ENCODE measurements around the gene PRKG2.

The PRKG2 gene

DNA sequence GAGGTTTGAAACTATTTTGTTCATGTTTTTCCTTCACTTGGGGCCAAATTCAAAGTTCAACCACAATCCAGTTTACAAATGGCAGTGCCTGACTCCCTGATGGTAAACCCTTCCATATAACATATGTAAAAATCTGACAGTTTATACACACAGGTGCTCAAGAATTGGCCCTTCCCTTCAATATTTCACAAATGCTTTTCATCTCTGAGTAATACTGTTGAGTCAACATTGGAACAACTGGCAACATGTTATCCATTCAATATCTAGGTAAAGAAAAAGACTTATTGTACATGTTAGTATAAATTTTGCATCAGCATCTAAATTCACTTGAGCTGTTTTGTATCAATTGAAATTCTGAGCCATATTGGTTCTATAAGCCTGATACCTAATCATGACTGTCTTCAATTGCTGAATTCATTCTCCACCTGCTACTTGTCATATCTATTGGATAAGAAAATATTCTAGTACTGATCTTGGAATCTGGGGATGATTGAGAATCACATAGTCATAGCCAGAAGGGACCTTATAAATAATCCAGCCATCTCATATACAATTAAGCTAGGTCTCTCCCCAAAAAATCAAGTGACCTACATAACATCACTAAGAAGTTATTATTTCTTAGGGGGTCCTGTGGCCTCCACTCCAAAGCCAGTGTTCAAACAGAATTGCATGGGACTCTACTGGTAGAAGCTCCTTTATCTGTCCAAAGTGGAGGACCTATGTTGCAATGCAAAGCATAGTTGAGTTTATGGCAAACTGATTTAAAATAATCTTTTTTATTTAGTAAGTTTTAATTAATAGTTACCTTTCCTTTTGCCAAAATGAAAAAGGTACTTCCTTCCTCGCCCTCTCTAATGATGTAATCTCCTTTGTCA, 61.9 kb downstream of the PRKG2 start:
- DNase-seq, result no peak

DNA sequence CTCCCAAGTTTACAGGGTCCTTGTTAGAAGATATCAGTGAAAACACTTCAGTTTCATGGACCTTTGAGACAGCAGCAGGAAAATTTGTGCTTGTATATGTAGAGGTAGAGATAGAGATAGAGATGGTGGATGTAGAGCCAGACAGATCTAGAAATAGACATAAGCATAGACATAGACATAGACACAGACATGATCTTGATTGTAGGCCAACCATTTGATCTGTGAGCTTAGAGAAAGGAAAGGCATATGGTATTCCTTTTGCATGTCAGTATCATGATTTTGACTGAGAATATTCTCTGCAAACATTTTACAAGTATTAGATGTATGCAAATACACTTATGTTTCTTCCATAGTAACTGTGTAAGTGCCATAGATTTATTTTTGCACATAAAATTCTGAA, 65.0 kb downstream of the PRKG2 start:
- no peak for DNase-seq

DNA sequence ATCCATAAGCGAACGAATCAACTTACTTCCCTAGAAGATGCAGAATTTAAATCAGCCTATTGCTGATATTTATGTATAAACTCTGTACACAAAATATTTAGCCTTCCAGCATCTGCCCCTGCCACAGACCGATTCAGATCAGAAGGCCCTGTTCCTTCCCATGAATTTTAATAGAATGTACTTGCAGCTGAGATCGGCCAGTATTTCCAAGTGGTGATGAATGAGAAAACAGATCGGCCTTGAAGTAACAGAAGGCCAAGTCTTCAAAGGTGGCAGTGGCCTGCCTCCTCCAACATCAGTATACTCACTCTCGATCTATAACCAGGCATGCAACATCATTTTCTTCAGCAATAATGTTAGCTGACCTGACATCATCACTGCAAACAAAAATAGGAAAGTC, 66.4 kb downstream of the PRKG2 start:
- no peak for DNase-seq

DNA sequence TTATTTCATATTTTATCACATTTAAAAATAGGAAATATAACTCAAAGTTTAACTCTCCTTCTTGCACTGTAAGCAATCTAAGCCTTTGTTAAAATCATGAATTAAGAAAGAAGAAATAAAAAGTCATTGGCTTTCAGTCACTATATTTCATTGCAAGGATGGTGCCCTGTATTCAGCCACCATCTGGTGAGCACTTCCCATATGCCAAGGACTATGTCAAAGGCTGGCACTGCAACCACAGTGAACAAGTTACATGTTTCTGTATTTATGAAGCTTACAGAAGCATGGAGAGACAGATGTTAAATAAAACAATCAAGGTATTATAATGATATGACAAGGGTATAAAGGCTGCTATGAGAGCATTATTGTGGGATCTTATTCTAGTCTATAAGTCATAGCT, 68.6 kb downstream of the PRKG2 start:
- no peak for DNase-seq

DNA sequence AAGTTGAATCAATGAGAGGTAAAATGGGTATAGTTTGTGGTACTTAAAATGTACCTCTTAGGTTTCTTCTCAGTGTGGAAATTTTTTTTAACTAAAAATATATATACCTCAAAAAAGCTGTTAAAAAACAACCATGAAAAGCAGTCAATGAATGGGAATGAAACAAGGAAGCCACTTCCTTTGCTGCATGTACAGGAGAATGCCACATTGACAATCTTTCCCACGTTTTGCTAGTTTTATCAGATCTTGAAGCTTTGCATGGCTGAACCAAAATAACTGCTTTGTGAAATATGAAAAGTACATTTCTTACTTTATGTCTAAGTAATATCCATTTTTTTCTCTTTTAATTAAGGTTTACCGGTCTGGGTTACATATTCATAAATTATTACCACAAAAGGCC, 71.8 kb downstream of the PRKG2 start:
- DNase-seq, result no peak

DNA sequence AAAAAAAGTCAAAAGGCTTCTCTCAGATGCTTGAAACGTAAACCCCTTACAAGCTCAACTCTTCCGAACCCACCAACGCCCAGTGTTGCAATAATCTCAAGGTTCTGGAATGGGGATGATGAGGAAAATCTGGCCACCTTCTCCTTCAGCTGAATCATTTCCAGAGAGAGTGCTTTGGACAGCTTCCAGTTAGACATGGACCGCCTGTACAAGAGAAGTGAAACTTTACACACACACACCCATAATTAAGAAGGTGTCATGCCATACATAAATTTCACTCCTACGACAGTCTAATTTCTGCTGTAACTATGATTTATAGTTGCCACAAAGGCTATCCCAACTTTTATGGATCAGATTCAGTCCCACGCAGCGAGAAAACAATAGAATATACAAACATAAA, 72.3 kb downstream of the PRKG2 start:
- peak; percentile 6 for DNase-seq

DNA sequence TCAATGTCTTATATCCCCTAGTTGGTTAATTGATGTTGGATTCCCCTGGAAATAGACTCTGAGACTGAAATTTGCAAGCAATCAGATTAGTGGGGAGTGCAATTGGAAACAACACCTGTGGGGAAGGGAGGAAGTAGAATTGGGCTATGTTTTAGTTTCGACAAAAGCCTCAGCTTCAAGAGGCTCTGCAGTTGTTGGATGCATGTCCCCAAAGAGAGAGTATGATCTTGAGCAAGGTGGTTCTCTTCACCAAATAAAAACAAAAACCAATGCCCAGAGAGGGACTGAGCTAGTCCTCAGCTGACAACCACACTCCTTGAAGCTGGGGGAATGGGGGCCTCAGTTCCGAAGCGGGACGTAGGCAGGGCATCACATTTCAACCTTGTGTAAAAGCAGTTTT, 77.1 kb downstream of the PRKG2 start:
- no peak for DNase-seq

DNA sequence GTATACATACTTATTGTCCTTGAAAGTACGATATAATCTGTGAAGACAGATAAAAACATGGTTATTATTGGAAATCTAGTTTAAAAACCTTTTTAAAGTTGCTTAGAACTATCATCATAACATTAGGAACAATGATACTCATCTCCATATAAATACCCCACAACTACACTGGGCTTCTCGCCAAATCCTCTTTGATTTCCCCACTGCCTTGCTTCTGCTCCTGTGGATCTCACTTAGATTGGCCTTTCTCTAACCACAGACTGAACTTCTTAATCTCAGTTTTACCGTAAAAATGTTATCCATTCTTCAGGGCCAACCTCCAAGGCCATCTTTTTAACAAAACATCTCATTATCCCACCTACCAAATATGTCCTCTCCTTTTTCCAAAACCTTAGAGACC, 77.6 kb downstream of the PRKG2 start:
- no peak for DNase-seq

DNA sequence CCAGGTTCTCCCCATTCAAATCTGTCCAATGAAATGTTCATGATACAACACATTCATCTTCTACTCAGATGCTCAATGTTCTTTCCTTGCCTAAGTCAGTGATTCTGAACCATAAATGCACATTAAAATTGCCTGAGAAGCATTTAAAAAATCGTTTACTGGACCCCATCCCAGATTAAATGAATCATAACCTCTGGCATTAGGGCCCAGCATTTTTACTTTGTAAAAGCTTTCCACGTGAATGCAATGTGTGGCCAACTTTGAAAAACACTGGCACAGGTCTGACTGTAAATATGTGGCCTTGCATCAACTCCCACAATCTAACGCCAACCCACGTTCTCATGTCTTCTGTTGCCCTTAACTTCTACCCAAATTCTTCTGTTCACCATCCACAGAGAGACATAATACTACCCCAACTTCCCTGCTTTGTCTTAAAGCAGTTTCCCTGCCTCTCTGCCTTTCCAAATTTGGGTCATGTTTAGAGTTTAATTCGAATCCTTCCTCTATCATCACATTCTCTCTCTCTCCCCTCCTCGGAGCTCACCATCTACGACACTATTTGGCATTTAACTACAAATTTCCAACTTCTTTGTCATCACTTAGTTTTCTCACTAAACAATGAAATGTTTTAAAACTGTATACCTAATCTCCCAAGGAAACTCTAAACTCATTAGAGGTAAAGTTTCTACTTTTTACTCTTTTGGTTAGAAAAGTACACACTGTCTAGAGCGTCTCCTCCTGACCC, 78.7 kb downstream of the PRKG2 start:
- DNase-seq, result no peak

DNA sequence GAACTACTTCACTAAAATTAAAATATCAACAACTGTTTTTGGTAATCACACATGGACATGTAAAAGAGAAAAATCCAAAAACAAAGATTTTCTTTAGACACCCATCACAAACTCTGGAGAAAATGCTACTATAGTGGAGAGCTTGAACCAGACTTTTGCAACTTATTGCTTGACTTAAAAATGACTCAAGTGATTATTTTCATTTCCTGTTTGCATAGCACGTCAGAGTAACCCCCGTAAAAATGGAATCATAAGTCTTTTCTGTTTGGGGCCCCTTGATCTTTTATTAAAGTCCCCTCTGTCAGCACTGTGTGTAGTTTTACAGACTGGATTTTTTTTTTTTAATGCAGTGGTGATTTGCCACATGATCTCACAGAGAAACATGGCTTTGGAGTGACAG, 79.5 kb downstream of the PRKG2 start:
- no peak for DNase-seq

DNA sequence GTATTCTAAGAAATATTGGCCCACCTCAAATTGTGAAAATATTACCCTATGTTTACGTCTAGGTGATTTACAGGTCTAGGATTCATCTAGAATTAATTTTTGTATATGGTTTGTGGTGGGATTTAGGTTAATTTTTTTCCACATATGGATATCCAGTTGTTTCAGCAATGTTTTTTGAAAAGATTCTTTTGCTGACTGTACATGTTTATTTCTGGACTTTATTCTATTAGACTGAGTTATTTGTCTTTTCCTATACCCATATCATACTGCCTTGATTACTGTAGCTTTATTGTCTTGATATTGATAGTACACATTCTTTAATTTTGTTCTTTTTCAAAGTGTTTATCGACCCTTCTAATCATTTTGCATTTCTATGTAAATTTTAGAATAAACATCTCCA, 83.5 kb downstream of the PRKG2 start:
- no peak for DNase-seq

DNA sequence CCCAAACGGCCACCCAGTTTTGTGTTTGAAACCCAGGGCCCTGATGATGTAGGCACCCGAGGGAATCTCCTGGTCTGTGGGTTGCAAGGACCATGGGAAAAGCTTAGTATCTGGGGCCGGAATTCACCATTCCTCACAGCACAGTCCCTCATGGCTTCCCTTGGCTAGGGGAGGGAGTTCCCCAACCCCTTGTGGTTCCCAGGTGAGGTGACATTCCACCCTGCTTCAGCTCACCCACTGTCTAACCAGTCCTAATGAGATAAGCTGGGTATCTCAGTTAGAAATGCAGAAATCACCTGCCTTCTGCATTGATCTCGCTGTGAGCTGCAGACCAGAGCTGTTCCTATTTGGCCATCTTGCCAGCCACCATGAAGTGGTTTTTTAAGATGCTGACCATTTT, 84.0 kb downstream of the PRKG2 start:
- DNase-seq, result no peak

DNA sequence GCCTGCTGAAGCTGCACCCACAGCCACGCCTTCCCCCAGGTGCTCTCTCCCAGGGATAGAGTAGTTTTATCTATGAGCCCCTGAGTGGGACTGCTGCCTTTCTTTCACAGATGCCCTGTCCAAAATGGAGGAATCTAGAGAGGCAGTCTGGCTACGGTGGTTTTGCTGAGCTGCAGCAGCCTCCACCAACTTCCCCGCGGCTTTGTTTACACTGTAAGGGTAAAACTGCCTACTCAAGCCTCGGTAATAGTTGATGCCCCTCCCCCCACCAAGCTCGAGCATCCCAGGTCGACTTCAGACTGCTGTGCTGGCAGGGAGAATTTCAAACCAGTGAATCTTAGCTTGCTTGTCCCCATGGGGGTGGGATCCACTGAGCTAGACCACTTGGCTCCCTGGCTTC, 84.5 kb downstream of the PRKG2 start:
- no peak for DNase-seq

DNA sequence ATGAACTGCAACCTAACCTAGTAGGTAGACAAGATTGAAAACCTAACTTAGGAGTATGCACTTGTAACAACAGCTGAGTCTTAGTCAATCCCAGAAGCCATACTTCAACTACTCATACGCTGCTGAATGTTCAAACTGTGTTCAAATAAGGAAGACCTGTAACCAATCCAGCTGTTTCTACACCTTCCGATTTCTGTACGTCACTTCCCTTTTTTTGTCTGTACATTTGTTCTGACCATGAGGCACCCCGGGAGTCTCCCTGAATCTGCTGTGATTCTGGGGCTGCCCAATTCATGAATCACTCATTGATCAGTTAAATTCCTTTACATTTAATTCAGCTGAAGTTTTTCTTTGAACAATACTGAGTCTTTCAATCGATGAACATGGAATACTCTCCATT, 95.0 kb downstream of the PRKG2 start:
- peak; percentile 16 for DNase-seq

DNA sequence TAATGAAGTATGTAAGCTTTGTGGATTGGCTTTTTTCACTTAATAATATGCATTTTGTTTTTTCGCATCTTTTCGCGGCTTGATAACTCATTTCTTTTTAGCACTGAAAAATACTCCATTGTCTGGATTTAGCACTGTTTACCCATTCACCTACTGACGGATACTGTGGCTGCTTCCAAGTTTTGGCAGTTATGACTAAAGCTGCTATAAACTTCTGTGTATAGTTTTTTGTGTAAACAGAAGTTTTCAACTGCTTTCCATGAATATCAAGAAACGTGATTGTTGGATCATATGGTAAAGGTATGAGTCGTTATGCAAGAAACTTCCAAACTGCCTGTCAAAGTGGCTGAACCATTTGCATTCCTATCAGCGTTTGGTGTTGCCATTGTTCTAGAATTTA, 96.9 kb downstream of the PRKG2 start:
- DNase-seq, result no peak

DNA sequence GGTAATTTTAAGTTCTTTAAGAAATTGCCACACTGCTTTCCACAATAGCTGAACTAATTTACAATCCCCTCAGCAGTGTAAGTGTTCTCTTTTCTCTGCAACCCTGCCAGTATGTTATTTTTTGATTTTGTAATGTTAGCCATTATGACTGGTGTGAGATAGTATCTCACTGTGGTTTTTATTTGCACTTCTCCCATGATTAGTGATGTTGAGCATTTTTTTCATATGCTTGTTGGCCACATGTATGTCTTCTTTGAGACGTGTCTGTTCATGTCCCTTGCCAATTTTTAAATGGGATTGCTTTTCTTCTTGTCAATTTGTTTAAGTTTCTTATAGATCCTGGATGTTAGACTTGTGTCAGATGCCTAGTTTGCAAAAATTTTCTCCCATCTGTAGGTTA, 98.5 kb downstream of the PRKG2 start:
- no peak for DNase-seq

DNA sequence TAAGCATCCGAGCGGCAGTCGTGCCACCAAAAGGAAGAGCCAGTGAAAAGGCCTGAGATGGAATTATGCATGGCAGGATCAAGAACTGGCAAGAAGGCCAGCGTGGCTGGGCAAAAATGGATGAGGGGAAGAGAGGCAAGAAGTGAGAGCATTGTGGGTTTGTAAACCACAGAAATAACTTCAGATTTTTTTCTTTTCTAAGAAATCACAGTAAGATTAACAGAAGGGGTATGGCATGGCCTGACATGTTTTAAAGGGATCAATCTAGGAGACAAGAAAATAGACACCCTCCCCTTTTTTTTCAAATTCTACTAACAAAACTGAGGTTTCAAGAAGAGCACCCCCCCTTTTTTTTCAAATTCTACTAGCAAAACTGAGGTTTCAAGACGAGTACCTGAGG, 102.0 kb downstream of the PRKG2 start:
- no peak for DNase-seq

DNA sequence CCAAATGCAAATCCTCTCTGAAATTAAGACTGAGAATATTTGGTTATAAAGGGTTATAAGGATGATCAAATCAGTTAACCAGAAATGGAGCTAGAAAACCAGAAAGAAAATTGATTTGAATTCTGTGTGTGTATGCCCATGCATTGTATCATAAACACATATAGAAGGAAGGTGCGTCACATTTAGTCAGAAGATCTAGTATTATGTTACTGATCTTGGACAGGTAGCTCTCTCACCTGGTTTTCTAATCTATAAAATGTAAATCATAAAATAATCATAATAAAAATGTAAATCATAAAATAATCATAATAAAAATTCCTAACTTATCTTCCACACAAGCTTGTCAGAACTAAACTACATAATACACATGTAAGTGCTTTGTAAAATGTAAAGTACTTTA, 105.7 kb downstream of the PRKG2 start:
- no peak for DNase-seq

DNA sequence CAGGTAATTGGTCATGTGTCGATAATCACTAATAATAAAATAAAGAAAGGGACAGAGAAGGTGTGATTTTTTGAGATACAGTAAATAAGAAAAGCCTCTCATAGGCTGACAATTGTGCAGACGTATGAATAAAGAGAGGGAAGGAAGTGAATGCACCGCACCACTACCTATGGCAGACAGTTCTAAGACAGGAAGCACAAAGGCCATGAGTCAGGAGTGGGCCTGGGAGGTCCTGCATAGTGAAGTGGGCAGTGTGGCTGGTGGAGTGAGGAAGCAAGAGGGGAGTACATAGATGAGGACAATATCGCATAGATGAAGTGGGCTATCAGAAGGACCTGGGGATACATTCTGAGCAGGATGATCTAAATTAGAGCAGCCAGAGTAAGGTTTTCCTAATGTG, 108.9 kb downstream of the PRKG2 start:
- DNase-seq, result no peak

DNA sequence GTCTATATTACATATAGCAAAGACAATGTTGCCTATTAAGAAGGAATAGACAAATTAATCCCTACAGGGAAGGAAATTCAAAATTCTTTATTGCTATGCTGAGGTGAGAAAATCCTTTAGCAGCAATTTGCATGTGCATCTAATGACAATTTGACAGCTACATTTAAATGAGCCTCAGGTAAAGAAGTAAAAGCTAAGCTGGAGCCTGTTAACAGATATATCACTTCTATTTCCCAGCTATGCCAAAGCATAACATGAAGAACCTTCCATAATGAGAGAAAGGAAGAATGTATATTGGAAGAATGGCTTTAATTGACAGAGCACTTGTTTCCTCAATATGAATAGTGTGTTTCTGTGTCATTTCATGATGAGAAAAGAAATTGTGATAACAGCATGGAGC, 112.9 kb downstream of the PRKG2 start:
- DNase-seq, result no peak

DNA sequence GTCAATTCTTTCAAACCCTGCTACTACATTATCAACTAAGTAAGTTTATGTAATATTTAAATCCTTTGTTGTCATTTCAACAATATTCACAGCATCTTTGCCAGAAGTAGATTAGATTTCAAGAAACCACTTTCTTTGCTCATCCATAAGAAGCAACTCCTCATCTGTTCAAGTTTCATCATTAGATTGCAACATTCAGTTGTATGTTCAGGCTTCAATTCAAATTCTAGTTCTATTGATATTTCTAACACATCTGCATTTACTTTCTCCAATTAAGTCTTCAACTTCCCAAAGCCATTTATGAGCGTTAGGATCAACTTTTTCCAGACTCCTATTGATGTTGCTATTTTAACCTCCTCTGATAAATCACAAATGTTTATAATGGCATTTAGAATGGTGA, 118.5 kb downstream of the PRKG2 start:
- no peak for DNase-seq

DNA sequence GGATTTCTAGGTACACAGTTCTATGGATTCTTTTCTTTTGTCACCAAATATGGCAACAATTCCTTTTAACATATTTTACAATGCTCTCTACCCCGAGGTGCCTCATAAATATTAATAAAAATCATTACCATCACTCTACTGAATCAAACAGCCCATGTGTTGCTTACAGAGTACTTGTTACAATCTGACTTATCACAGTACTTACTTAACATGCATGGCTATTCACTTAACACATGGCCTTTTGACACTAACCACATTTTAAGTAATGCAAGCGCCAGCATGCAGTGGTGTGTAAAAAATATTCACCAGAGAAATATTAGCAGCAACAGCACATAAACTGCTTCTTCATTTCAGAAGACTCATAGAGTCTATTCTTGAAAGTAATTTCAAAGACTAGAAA, 119.6 kb downstream of the PRKG2 start:
- no peak for DNase-seq

DNA sequence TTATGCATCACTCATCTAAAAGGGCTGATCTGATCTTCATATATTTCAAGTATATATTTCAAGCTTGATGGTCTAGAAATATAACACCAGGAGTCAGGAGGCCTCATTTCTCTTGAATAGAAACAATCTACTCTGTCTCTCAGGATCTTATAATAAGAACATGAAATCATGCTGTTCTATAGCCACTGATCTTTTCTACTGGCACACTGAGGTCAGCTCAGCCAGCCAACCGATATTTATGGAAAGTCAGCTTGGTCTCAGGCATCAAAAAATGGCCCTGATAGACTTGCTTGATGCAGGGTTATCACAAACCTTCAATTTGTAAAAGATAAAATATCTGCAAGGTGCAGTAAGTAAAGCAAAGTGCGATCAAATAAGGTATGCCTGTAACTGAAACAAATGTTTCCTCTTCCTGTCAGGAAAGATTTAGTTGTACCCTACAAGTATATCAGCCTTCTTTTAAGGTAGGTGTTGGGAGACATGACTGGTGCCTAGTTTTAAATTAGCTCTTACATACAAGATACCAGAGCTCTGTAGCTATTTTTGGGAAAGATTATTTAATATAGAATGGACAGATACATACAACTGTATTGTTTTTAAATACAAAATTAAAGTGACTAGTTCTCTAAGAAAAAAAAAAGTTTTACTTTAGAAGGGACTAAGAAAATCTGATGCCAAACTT, 121.2 kb downstream of the PRKG2 start:
- no peak for DNase-seq

DNA sequence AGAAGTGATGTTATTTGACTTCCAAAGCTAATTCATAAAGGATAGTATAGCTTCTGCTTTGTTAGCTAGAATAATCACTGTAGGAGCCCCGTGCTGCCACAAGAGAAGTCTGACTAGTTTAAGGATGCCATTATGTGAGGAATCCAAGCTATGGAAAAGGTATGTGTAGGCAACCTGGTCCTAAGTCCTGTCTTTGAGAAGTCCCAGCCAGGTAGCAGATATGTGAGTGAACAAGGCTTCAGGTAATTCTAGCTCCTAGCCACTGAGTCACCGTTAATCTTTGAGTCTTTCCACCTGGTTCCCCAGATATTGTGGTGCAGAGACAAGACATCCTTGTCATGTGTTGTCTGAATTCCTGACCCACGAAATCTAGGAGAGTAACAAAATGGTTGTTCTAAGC, 129.0 kb downstream of the PRKG2 start:
- DNase-seq, result no peak
